ENCODE measurements around the gene SIAH1. TPM values are rescaled to one million over a fixed set of nuclear protein-coding genes. Genes with fewer than 3 reads are reported as not detected.
"Not testable (repeated sequence)": the region's sequence is repeated elsewhere in the genome, so short reads cannot be mapped to it uniquely, and the experiment has no call there.

Gene SIAH1
- total RNA-seq, 1 experiment from 2014 or later: 30.0 TPM

DNA sequence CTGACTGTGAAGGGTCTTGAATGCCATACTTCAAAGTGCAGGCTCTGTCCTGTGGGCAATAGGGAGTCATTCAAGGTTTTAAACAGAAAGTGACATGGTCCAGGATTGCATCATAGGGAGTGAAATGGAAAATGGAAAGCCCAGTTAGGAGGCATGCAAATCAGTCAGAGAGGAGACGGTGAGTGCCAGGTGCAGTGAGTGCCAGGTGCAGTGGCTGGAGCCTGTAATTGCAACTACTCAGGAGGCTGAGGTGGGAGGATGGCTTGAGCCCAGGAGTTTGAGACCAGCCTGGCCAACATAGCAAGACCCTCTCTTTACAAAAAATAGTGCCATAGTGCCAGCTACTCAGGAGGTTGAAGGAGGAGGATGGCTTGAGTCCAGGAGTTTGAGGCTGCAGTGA lies 35.2 kb upstream of the SIAH1 start:
- ChIA-PET CTCF (interaction anchor here (0.6 kb wide), 1 partner anchor 69 kb away, joined by 4 read pairs; no protein-coding TSS in a partner anchor), POLR2A (ENCODE audit: low non-redundant PET) (no interaction called here)
- DNase-seq (ENCODE audit: low spot score): no peak
- no peaks in the 10 kb centered on the region for H3K36me3 ChIP-seq (ENCODE audit: insufficient read depth, low read length, poor library complexity, severe bottlenecking)
- BruUV-seq (replicated peaks): no TSS peak
- no peak overlapping the region for H3K27ac ChIP-seq (ENCODE audit: low read depth, low read length, poor library complexity, severe bottlenecking)
- H3K27me3 ChIP-seq (replicated peaks; ENCODE audit: insufficient read depth, low read depth, low read length, poor library complexity): no peaks in the 10 kb centered on the region
- no peaks in the 10 kb centered on the region for H3K9me3 ChIP-seq (ENCODE audit: low read depth, low read length, poor library complexity, severe bottlenecking)
- H3K4me3 ChIP-seq (ENCODE audit: low read depth, low read length, poor library complexity, severe bottlenecking): no peak overlapping the region
- H3K4me1 ChIP-seq (ENCODE audit: insufficient read depth, low read length, poor library complexity, severe bottlenecking): no peaks in the 10 kb centered on the region
- intact Hi-C loops (cut with micrococcal nuclease; ENCODE audit: unreplicated experiment): no loop called here
- no peak for TF ChIP-seq EZH2 (IDR thresholded peaks at IDR 0.05; ENCODE audit: borderline replicate concordance, low read depth, low read length, poor library complexity, severe bottlenecking)
- TF ChIP-seq, protein P1, sequence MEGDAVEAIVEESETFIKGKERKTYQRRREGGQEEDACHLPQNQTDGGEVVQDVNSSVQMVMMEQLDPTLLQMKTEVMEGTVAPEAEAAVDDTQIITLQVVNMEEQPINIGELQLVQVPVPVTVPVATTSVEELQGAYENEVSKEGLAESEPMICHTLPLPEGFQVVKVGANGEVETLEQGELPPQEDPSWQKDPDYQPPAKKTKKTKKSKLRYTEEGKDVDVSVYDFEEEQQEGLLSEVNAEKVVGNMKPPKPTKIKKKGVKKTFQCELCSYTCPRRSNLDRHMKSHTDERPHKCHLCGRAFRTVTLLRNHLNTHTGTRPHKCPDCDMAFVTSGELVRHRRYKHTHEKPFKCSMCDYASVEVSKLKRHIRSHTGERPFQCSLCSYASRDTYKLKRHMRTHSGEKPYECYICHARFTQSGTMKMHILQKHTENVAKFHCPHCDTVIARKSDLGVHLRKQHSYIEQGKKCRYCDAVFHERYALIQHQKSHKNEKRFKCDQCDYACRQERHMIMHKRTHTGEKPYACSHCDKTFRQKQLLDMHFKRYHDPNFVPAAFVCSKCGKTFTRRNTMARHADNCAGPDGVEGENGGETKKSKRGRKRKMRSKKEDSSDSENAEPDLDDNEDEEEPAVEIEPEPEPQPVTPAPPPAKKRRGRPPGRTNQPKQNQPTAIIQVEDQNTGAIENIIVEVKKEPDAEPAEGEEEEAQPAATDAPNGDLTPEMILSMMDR (conservative IDR thresholded peaks at IDR 0.05; ENCODE audit: low read depth, low read length): no peak

DNA sequence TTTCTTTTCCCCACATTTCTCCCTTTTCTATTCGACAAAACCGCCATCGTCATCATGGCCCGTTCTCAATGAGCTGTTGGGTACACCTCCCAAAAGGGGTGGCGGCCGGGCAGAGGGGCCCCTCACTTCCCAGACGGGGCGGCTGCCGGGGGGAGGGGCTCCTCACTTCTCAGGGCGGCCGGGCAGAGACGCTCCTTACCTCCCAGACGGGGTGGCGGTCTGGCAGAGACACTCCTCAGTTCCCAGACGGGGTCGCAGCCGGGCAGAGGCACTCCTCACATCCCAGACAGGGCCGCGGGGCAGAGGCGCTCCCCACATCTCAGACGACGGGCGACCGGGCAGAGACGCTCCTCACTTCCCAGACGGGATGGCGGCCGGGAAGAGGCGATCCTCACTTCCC lies 31.4 kb upstream of the SIAH1 start:
- POLR2A ChIA-PET (ENCODE audit: low non-redundant PET); BruUV-seq (replicated peaks): not testable (repeated sequence)

DNA sequence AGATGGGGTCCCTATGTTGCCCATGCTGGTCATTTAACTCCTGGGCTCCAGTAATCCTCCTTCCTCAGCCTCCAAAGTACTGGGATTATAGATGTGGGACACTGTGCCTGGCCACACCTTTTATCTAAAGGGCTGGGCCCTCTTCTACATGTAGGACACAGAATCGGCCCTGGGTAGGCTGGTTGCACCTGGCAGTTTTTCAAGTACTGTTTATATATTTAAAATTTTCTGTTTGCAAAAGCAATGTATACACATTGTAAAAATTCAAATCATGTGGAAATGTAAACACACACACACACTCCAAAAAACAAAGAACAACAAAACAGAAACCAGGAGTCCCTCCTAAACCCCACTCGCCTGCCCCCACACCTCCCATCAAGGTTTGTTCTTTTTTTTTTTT lies 28.1 kb upstream of the SIAH1 start:
- intact Hi-C loops (cut with micrococcal nuclease; ENCODE audit: unreplicated experiment): no loop called here
- no peak for DNase-seq (ENCODE audit: low spot score)
- no peak overlapping the region for H3K4me3 ChIP-seq (ENCODE audit: low read depth, low read length, poor library complexity, severe bottlenecking)
- no peak overlapping the region for H3K27ac ChIP-seq (ENCODE audit: low read depth, low read length, poor library complexity, severe bottlenecking)
- TF ChIP-seq, protein P1 (conservative IDR thresholded peaks at IDR 0.05; ENCODE audit: low read depth, low read length): no peak
- ChIA-PET CTCF (no interaction called here), POLR2A (ENCODE audit: low non-redundant PET) (no interaction called here)
- no peaks in the 10 kb centered on the region for H3K9me3 ChIP-seq (ENCODE audit: low read depth, low read length, poor library complexity, severe bottlenecking)
- no TSS peak for BruUV-seq (replicated peaks)
- H3K27me3 ChIP-seq (replicated peaks; ENCODE audit: insufficient read depth, low read depth, low read length, poor library complexity): no peaks in the 10 kb centered on the region
- H3K4me1 ChIP-seq (ENCODE audit: insufficient read depth, low read length, poor library complexity, severe bottlenecking): no peaks in the 10 kb centered on the region
- no peaks in the 10 kb centered on the region for H3K36me3 ChIP-seq (ENCODE audit: insufficient read depth, low read length, poor library complexity, severe bottlenecking)

More for the DNA sequence above, 31.4 kb upstream of the SIAH1 start:
- intact Hi-C loops (cut with micrococcal nuclease; ENCODE audit: unreplicated experiment); H3K36me3 ChIP-seq (ENCODE audit: insufficient read depth, low read length, poor library complexity, severe bottlenecking); CTCF ChIA-PET; H3K4me3 ChIP-seq (ENCODE audit: low read depth, low read length, poor library complexity, severe bottlenecking); H3K27me3 ChIP-seq (replicated peaks; ENCODE audit: insufficient read depth, low read depth, low read length, poor library complexity); H3K27ac ChIP-seq (ENCODE audit: low read depth, low read length, poor library complexity, severe bottlenecking); H3K4me1 ChIP-seq (ENCODE audit: insufficient read depth, low read length, poor library complexity, severe bottlenecking); H3K9me3 ChIP-seq (ENCODE audit: low read depth, low read length, poor library complexity, severe bottlenecking); DNase-seq (ENCODE audit: low spot score): not testable (repeated sequence)

DNA sequence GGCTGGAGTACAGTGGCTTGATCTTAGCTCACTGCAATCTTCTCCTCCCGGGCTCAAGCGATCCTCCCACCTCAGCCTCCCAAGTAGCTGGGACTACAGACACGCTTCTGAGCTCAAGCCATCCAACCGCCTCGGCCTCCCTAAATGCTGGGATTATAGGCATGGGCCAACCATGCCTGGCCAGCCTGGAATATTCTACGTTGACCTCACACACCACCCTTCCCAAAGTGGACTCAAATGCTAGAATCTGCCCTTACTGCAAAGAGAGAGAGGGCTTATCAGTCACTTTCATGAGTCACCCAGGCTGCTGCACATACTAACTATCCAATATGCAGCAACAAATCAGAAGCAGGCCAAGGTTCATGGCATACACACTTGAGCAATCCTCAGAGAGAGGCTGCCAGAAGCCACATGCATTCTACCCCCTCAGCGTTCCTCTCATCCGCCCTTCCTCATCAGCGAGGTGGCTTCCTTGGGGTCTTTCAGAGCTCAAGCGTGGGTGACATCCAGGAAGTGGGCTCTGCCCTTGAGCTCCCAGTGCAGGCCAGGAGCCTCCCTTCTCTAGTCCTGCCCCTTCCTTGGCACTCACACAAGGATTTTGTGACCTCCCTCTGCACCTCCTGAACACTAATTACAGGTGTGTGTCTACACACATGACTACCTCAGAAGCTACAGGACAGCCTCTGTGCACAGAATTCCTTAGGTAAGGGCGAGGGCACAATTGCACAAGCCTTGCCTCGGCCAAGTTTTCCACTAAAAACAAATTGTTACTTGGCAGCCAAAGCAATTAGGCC lies 24.8 kb upstream of the SIAH1 start:
- no peak overlapping the region for H3K4me3 ChIP-seq (ENCODE audit: low read depth, low read length, poor library complexity, severe bottlenecking)
- no peak overlapping the region for H3K27ac ChIP-seq (ENCODE audit: low read depth, low read length, poor library complexity, severe bottlenecking)
- ChIA-PET POLR2A (ENCODE audit: low non-redundant PET) (no interaction called here), CTCF (no interaction called here)
- H3K27me3 ChIP-seq (replicated peaks; ENCODE audit: insufficient read depth, low read depth, low read length, poor library complexity): no peaks in the 10 kb centered on the region
- H3K9me3 ChIP-seq (ENCODE audit: low read depth, low read length, poor library complexity, severe bottlenecking): no peaks in the 10 kb centered on the region
- TF ChIP-seq, protein P1 (conservative IDR thresholded peaks at IDR 0.05; ENCODE audit: low read depth, low read length): no peak
- no peak for TF ChIP-seq EZH2 (IDR thresholded peaks at IDR 0.05; ENCODE audit: borderline replicate concordance, low read depth, low read length, poor library complexity, severe bottlenecking)
- DNase-seq (ENCODE audit: low spot score): no peak
- intact Hi-C loops (cut with micrococcal nuclease; ENCODE audit: unreplicated experiment): no loop called here
- H3K36me3 ChIP-seq (ENCODE audit: insufficient read depth, low read length, poor library complexity, severe bottlenecking): no peaks in the 10 kb centered on the region
- no peaks in the 10 kb centered on the region for H3K4me1 ChIP-seq (ENCODE audit: insufficient read depth, low read length, poor library complexity, severe bottlenecking)
- no TSS peak for BruUV-seq (replicated peaks)

Data from A673 (cell line).